ENCODE results near the gene TTLL11.

Gene TTLL11

DNA sequence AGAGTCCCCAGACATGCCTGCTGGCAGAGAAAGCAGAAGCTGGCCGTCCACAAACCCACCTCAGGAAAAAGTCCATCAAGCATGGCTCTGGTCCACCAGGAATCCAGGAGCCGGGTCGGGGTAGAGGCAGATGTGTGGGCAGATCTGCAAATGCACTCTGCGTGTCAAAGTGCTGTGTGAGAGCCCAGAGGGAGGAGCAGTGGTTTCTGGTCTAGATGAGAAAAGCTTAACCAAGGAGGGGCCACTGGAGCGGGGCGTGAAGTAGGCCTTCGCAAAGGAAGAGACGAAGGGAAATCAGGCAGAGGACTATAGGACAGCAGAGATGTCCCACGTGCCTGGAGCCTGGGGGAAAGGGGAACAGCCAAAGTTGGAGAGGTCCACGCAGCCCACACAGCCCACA lies 40.0 kb downstream of the TTLL11 start:
- no peak for DNase-seq (ENCODE audit: low read depth, low spot score)

DNA sequence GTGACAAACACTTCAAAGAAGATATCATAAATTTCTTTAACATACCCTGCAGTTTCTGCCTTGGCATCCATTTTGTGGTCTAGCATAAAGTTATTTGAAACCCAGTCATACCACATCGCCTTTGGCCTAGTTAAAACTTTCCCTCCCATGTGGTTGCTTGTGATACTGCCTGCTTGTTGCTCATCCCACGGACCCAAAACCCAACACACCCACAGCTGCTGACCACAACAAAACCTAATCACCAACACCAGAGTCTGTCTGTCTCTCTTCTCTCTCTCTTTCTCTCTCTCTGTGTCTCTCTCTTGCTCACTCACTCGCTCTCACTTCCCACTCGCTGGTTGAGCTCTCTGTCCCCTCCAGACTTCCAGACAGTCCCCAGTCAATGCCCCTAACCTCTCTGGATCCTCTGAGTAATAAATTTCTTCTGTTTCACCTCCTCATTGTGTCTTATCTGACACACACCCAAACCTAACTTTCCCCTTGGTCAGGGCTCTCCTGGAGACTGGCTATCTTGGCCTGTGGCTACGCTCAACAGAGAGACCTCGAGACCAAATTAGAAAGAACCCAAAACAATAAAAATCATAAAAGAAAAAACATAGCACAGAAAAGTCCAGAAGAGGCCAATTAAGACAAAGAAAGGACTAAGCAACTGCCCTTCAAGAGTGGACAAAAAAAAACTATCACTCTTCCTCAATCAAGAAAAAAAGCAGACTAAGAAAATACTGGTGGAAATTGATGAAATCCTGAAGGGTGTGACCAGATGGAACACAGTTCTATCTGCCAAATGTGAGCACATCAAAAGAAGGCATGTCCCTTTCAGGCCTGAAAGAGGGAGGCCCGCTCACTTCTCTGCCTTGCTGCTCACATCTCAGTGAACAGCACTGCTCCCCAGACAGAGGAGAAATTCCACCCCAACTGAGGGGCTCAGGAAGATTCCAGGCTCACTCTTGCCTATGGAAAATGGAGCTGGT lies 41.5 kb downstream of the TTLL11 start:
- DNase-seq (ENCODE audit: low read depth, low spot score): no peak

DNA sequence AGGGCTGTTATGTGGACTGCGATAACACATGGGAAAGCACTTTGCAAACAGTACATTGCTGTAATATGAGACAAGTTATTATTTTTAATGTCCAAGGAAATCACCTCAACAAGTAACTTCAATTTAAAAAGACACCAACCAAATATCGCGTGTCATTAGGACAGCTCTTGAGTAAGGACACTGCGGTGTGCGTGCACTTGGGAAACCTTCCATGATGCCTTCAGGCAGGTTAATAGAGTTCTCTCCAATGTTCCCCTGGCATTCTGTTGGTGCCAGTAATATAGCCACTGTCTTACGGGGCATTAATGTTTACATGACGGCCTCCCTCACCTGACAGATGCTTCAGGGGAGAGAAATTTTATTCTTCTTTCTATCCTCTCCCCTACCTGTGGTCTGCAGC lies 42.9 kb downstream of the TTLL11 start:
- no peak for DNase-seq (ENCODE audit: low read depth, low spot score)

DNA sequence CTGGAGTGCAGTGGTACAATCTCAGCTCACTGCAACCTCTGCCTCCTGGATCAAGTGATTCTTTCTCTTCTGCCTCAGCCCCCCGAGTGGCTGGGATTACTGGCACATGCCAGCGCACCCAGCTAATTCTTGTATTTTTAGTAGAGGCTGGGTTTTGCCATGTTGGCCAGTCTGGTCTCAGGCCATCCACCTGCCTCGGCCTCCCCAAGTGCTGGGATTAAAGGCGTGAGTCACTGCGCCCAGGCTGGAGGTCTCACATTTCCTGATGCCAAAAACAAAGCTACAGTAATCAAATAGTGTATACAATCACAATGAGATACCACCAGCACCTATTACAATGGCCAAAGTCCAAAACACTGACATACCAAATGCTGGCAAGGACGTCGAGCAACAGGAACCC lies 51.1 kb downstream of the TTLL11 start:
- DNase-seq (ENCODE audit: low read depth, low spot score): no peak

DNA sequence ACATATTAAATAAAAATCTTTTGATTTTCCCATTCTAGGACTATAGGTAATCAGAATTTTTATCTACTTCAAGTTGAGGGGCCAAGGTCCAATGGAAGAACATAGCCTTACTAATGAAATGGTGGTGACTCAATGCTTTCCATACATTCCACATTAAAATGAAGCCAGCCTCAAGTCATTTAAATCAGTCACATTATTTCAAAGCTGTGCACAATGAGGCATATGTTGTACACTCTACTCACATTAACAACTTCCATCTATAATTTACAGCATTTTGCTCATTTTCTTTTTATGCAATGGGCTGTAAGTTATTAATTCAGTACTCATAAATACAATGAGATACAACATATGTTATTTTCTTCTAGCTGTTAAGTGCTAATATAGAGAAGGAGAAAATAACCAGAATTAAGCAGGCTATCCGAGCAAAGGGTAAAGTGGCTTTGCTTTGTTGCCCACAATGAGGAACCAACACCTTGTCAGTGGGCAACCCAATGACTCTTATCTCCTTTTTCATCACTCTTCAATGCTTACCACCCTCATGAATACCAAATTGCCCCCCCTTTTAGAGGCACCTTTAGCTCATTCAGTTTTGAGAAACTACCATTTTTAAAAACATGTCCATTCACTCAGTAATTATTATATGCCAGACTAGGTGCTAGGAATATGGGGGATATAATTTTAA lies 52.4 kb downstream of the TTLL11 start:
- no peak for DNase-seq (ENCODE audit: low read depth, low spot score)

DNA sequence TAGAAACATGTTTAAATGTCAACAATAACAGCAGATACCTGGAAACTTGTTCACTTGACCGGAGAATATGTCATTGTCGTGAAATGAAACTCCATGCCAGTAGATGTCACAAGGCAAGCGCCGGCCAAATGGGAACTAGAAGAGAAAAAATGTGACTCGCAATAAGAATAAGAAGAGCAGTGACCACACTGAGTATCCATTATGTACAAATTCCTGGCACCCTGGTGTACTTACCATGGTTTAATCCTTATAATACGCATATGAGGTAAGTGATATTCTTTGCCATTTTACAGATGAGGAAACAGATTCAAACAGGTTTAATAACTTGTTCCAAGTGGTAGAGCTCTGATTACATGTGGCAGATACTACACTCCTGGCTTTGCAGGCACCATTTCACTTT lies 53.9 kb downstream of the TTLL11 start:
- no peak for DNase-seq (ENCODE audit: low read depth, low spot score)

DNA sequence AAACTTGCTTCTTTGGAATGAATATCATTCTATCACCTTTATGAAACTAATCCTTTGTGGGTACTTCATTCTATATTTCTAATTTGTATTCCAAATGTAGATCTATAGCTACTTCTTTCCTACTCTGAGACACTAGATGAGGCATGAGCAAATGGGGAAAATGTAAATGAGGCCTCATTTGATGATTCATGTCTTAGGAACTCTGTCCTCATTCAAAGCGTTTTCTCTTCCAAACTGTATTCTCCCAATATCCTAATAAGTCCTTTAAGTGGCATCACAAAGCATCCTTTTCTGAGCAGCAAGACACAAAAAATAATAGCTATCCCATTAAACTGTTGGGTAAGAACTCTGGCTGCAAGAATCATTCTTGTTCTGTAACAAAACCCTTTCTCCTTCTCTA lies 56.1 kb downstream of the TTLL11 start:
- DNase-seq (ENCODE audit: low read depth, low spot score): no peak

DNA sequence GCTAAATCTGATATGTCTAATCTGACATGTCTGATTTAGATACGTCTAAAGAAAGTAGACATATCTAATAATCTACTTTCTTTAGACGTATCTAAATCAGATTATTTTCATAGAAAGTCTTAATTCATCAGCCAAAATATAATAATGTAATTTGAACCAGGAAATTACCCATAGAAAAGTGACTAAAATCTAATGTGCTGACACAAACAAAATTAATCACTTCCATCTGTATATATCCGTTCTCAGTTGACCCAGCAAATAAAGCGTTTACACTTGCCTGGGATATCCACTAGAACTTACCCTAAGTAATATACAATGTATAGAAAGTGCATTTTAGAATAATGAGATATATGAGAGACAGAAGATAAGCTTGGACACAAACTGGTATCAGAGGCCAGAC lies 56.7 kb downstream of the TTLL11 start:
- no peak for DNase-seq (ENCODE audit: low read depth, low spot score)

DNA sequence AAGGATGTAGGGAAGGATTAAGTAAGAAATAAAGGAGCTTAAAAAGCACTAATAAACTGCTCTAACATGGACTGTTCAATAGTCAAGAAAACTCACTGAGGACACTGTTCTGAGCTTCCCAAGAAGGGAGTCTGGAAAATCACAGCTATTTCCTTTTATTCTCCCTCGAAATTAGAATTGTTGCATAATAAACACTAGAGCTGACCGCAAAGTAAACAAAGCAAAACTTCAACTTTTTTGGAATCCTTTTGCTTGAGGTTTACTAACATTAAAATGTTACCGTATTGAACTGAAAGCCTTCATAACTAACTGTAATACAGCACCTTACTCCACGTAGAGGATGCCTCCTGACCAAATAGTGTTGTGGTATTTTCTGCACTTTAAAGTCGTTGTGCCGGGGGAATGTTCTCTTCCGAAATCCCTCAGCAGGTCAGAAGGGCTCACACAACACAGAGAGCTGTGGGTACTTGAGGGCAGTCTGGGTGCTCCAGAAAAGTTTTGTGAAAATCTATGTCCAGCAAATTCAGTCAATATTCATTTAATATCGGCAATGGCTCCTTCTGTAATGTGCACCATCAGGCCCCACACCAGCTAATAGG lies 59.2 kb downstream of the TTLL11 start:
- DNase-seq (ENCODE audit: low read depth, low spot score): no peak

DNA sequence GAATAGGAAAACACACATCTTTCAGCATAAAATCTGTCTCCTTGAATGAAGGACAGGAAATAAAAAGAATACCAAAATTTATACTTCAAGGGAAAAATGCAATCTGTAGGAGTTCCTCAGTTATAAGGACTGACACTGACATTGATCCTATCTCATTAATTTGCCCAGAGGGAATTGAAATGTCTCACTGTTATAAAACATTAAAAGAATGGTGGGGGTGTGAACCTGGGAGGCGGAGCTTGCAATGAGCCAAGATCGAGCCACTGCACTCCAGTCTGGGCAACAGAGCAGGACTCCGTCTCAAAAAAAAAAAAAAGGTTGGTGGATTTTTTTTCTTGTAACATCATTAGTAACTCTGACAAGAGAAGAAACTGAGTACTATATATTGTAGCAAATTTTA lies 60.8 kb downstream of the TTLL11 start:
- DNase-seq (ENCODE audit: low read depth, low spot score): no peak

DNA sequence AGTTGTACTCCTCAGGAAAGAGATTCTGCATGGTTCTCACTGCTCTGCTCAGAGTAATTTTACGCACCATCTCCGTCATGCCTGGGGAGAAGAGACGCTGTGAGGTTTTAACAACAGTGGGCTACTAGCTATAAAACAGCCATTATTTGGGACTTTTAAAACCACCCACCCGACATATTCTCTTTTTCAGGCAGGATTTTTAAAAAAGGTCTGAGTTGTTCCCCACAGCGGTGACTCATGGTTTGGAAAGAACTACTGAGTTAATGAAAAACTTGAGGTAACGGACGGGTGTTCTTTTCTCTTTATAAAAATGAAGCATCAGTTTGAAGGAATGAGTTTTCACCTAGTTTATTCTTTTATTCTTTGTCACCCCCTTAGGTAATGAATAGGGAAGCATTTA lies 61.3 kb downstream of the TTLL11 start:
- DNase-seq (ENCODE audit: low read depth, low spot score): no peak

DNA sequence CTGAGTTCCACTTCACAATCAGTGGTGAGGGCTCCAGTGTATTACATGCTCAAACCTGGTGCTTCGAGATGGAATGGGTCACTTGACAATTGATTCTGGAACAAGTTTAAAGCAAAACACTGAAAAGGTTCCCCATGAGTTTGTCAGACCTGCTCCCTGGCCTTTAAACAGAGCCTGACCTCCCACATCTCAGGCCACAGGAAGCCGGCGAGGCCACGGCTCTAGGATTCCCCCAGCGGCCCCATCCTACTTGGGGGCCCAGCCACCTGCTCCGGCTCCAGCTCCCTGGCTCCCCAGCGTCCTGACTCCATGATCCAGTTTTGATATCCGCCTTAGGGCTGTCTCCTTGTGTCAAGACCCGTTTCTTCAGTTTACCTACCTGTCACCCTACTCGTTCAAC lies 62.0 kb downstream of the TTLL11 start:
- no peak for DNase-seq (ENCODE audit: low read depth, low spot score)

DNA sequence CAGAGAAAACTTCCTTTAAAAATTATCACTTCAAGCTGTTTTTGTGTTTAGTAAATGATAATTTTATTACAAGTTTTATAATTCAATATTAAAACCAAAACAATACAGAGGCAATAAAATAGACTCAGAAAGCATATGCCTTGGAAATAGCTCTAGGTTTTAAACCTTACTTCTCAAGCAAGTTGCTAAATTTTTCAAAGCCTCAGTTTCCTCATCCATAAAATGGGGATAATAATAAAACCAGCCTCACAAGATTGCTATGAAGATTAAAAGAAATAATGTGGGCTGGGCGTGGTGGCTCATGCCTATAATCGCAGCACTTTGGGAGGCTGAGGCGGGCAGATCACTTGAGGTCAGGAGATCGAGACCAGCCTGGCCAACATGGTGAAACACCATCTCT lies 62.8 kb downstream of the TTLL11 start:
- no peak for DNase-seq (ENCODE audit: low read depth, low spot score)

DNA sequence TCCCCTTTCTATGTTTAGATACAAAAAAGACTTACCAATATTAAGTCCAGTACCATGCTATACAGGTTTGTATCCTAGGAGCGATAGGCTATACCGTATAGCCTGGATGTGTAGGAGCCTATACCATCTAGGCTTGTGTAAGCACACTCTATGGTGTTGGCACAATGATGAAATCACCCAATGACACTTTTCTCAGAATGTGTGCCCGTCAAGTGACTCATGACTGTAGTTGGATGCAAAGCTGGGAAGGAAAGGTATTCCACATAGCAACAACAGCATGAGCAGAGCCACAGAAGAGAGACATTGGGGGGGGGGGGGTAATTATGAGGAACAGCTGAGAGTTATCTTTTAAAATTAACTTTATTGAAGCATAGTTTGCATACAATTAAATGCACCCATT lies 63.2 kb downstream of the TTLL11 start:
- DNase-seq (ENCODE audit: low read depth, low spot score): no peak

DNA sequence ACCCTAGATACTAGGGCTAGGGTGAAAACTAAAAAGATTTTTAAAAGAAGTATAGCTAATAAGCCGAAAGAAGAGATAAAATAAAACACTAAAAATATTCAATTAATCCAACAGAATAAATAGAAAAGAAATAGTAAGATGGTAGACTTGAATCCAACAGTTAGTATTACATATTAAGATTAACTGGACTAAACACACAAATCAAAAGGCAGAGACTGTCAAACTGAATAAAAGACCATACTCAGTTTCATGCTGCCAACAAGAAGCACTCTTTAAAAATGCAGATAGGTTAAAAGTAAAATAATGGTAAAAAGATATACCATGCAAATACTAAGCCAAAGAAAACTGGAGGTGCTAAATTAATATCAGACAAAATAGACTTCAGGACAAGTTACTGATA lies 65.0 kb downstream of the TTLL11 start:
- no peak for DNase-seq (ENCODE audit: low read depth, low spot score)

DNA sequence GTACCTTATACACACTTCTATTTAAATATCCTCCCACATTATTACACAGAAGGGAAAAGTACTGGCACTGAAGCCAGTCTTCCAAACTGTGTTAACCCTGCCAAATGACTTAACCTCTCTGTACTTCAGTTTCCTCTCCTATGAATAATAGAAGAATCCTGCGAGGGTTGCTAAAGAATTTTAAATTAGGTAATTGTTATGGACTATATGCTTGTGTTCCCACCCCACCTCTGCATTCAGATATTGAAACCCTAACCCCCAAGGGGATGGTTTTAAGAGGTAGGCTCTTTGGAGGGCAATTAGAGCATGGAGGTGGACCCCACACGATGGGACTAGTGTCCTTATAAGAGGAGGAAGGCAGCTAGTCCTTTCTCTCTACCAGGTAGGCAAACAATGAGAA lies 72.7 kb downstream of the TTLL11 start:
- no peak for DNase-seq (ENCODE audit: low read depth, low spot score)

DNA sequence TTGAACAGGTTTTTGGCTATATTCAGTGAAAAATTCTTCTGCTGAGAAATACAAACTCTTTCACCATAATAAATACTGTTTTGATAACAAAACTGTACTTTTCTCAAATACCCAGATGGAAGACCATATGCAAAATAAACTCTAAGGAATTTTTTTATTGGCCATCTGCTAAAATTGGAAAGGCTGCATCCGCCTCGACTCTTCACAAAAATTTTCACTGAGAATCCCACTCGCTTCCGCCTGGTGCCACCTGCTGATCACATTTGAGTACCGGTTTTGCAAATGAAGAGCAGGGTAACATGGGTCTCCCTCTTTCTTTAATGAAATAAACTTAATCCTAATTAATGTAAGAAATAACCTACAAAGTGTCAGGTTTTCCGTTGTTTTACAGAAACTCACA lies 76.4 kb downstream of the TTLL11 start:
- DNase-seq (ENCODE audit: low read depth, low spot score): no peak

DNA sequence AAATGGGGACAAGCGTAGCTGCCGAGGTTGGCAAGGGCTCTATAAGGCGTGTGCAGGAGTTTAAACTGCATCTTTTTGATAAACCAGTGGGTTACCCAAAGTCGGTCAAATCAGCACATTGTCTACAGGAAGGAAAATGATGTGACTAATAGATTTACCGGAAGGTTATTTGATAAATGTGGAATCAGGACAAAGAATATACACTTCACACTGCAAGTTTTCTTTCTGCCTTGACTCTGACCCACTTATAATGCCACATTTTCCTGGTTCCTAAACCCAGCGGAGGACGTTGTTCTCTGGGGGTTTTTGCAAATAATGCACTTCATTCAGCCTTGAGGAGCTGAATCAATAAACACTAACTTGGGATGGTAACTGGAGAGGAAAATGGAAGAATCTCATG lies 76.8 kb downstream of the TTLL11 start:
- DNase-seq (ENCODE audit: low read depth, low spot score): no peak

DNA sequence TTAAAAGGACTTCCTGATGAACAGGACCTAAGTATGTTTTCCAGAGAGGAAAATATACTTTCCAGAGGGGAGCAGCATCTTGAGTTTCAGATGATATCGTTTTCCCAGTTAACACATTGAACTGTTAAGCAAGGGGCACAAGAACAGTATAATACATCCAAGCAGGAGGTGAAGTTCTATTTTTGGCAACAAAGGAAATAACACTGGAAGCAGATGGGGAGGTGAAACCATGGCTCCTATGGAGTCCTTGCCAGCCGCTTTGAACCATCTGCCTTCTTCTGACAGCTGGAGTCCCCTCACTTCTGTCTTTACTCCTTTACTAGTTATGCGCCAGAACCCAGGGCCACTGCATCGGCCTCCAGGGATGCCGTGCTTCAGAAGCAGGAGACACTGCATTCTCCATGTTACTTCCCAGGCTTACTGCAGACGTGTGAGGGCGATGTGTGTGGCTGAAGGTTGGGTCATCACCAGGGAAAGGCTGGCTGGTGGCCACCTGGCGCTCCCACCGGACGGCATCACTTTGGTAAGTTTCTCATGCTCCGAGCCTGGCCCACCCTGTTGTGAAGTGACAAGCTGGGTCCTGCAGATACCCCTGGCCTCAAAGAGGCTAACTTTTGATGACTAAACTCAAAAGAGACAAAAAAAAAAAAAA lies 77.8 kb downstream of the TTLL11 start:
- DNase-seq (ENCODE audit: low read depth, low spot score): no peak

DNA sequence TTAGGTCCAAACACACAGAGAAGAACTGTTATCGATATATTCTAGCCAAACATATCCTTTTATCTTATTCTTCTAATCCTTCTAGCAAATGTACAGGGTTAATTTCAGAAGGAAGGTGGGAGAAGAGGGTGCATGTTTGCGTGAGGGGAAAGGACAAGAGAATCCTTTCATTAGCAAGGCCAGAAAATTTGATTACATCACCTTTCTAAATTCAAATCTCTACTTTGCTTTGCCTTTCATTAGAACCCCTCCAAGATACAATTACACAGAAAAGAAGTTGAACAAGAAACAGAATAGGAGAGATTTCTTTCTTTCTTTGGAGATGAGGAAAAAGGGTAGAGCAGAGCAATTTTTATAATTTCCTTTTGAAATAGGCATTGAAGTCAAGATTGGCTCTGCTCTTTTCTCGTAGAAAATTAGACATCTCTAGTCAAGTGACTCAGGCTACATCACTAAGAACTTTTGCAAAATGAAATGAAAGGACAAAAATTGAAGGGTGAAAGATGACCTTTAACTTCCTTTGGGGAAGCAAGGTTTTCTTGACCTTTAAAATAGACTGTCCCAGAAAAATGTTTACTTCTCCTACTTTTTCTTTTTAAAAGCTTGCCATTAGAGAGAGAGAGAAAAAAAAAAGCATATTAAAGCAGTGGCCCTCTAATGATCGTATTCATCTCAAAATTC lies 81.2 kb downstream of the TTLL11 start:
- DNase-seq (ENCODE audit: low read depth, low spot score): no peak

DNA sequence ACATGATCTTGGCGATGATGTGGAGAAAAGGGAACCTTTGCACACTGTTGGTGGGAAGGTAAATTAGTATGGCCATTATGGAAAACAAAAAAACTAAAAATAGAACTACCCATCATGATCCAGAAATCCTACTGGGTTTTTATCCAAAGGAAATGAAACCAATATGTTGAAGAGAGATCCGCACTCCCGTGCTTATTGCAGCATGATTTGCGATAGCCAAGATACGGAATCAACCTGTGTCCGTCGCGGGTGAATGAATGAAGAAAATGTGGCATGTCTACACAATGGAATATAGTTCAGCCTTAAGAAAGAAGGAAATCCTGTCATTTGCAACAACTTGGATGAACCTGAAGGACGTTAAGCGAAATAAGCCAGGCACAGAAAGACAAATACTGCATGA lies 84.5 kb downstream of the TTLL11 start:
- DNase-seq (ENCODE audit: low read depth, low spot score): no peak

DNA sequence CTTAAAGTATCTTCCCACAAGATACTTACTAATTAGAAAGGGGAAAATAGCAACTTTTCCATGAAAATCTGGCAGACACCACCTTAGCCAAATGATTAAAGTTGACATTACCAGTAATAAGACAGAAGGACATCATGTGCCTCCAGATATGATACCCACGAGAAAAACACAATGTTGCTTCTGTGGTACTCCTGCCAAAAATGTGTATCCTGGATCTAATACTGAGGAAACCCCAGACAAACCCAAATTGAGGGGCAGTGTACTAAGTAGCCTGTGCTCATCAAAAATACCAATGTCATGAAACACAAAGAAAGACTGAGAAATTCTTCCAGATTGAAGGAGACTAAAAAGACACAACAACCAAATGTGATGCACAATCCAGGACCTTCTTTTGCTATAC lies 85.3 kb downstream of the TTLL11 start:
- DNase-seq (ENCODE audit: low read depth, low spot score): no peak

Measured in activated CD4-positive, CD25-positive, alpha-beta regulatory T cell treated with anti-CD3 and anti-CD28 coated beads, Interleukin-2, amount 50 U/mL, for 16 hours (primary cell).